Mesodermal cell (in vitro differentiated cells): Measurements from ENCODE around the gene ZNF521.

Experiments
- H3K27ac ChIP-seq: 2 replicates; pipeline ENCODE4 v1.7.0; 2013; ENCODE audit warnings: mild to moderate bottlenecking, low read depth, low read length, moderate library complexity; ENCODE audit not compliant: severe bottlenecking
- H3K36me3 ChIP-seq: 2 replicates; pipeline ENCODE4 v1.7.1; 2013; ENCODE audit warnings: mild to moderate bottlenecking, low read length, moderate library complexity; ENCODE audit not compliant: control insufficient read depth, insufficient read depth
- H3K4me1 ChIP-seq: one replicate; pipeline ENCODE4 v1.7.1; 2013; ENCODE audit warnings: mild to moderate bottlenecking, low read length; ENCODE audit not compliant: insufficient read depth, control insufficient read depth, poor library complexity, severe bottlenecking
- H3K4me3 ChIP-seq: 2 replicates; pipeline ENCODE4 v1.7.0; 2013; ENCODE audit warnings: low read length, control low read depth, mild to moderate bottlenecking; ENCODE audit not compliant: insufficient read depth, poor library complexity, severe bottlenecking; ENCODE audit errors: extremely low read depth
- H3K9me3 ChIP-seq: 2 replicates; pipeline ENCODE4 v1.7.1; 2013; ENCODE audit warnings: mild to moderate bottlenecking, low read length, moderate library complexity; ENCODE audit not compliant: control insufficient read depth
- WGBS, 2 experiments: methylation state at CpG; one replicate each; pipeline ENCODE4 v1.1.5; 2013; ENCODE audit warnings: missing lambda C conversion rate in 2 of 2; ENCODE audit not compliant: insufficient coverage in 2 of 2; 5-methylcytosine and 5-hydroxymethylcytosine counted together

Gene ZNF521

GRCh38 chr18:25057491-25058050 is 294.4 kb downstream of the ZNF521 start:
- Histone ChIP-seq H3K4me3 (no peak overlapping the region), H3K36me3 (peaks cover 7% of the 10 kb centered on the region), H3K9me3 (no peaks in the 10 kb centered on the region), H3K27ac (no peak overlapping the region), H3K4me1 (peaks cover 8% of the 10 kb centered on the region)
- 92 to 96% methylated on average over 5 to 6 of the region's 7 CpGs for WGBS, 2 experiments

DNA sequence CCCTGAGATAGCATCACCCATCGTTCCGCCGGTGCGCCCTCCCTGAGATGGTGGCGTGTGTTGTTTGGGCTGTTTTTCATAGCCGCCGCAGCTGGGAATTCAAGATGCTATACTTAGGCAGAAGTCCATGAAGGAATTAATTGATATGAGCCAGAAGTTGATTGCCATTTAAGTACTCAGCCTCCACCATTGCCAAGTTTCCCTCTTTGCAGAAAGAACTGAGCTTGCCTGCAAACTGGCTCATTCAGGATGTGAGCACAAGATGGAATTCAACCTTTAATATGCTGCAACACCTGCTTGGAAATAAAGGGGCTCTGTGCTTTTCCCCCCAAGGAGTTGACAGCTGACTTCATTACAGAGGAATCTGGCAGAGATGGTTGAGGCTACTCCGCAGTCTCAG is 295.5 kb downstream of the ZNF521 start:
- WGBS, 2 experiments: 88 to 100% methylated on average over 3 to 4 of the region's 8 CpGs
- H3K27ac ChIP-seq: no peak overlapping the region
- peaks cover 8% of the 10 kb centered on the region for H3K4me1 ChIP-seq
- H3K4me3 ChIP-seq: no peak overlapping the region
- H3K36me3 ChIP-seq: peaks cover 7% of the 10 kb centered on the region
- no peaks in the 10 kb centered on the region for H3K9me3 ChIP-seq

GRCh38 chr18:25055076-25055475 is 296.9 kb downstream of the ZNF521 start:
- no peaks in the 10 kb centered on the region for H3K36me3 ChIP-seq
- 96 to 98% methylated on average over 3 of the region's 4 CpGs for WGBS, 2 experiments
- H3K27ac ChIP-seq: no peak overlapping the region
- peaks cover 8% of the 10 kb centered on the region for H3K4me1 ChIP-seq
- no peaks in the 10 kb centered on the region for H3K9me3 ChIP-seq
- no peak overlapping the region for H3K4me3 ChIP-seq

GRCh38 chr18:25053466-25053865 is 298.5 kb downstream of the ZNF521 start:
- no peak overlapping the region for H3K4me3 ChIP-seq
- H3K4me1 ChIP-seq: peaks cover 8% of the 10 kb centered on the region
- no peaks in the 10 kb centered on the region for H3K36me3 ChIP-seq
- 90 to 100% methylated on average over 5 of the region's 6 CpGs for WGBS, 2 experiments
- no peak overlapping the region for H3K27ac ChIP-seq
- H3K9me3 ChIP-seq: no peaks in the 10 kb centered on the region

DNA sequence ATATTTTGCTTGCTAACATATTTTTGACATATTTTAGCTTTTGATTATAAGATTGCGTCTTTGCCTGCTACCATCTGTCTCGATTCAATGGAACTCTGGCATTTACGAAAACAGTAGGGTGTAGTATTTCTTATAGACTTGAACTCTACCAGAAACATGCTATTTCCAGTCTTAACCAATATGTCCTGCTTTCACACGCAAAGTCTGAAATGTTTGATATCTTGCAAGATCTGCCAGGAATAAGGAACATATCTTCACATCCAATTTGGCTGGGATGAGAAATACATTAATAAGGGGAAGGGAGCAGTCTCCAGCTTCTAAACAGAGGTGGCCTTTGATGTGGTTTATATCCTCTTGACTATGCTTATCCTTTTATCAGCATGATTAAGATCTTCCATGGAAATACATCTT is 299.4 kb downstream of the ZNF521 start:
- Histone ChIP-seq H3K4me3 (no peak overlapping the region), H3K4me1 (peaks cover 8% of the 10 kb centered on the region), H3K36me3 (no peaks in the 10 kb centered on the region), H3K27ac (no peak overlapping the region), H3K9me3 (no peaks in the 10 kb centered on the region)
- no CpG with 5 or more reads among the region's 4 CpGs for WGBS, 2 experiments

GRCh38 chr18:25050605-25051004 is 301.4 kb downstream of the ZNF521 start:
- no peak overlapping the region for H3K4me3 ChIP-seq
- H3K27ac ChIP-seq: no peak overlapping the region
- H3K9me3 ChIP-seq: no peaks in the 10 kb centered on the region
- peaks cover 8% of the 10 kb centered on the region for H3K4me1 ChIP-seq
- 91 to 100% methylated on average over 3 to 4 of the region's 6 CpGs for WGBS, 2 experiments
- no peaks in the 10 kb centered on the region for H3K36me3 ChIP-seq

DNA sequence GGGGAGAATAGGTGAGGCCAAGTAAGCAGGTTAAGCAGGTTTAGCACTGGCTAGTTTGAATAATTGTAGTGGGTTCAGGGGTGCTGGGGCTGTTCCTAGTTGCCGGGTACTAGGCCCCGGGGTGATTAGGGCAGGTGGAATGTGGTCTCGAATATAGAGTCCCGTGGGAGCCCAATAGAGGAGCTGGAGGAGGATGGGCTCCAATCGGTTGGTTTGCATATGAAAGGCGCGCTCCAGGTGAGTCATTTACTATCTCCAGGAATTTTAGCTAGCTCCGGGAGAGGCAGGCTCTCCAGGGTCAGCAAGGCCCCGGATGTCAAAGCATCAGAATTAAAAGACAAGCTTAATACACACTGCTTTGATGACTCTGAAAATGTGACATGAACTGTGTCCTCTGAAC is 304.0 kb downstream of the ZNF521 start:
- H3K9me3 ChIP-seq: no peaks in the 10 kb centered on the region
- no peak overlapping the region for H3K27ac ChIP-seq
- no peak overlapping the region for H3K4me3 ChIP-seq
- no peaks in the 10 kb centered on the region for H3K36me3 ChIP-seq
- no peaks in the 10 kb centered on the region for H3K4me1 ChIP-seq
- WGBS, 2 experiments: 33 to 38% methylated on average over 4 to 6 of the region's 9 CpGs

DNA sequence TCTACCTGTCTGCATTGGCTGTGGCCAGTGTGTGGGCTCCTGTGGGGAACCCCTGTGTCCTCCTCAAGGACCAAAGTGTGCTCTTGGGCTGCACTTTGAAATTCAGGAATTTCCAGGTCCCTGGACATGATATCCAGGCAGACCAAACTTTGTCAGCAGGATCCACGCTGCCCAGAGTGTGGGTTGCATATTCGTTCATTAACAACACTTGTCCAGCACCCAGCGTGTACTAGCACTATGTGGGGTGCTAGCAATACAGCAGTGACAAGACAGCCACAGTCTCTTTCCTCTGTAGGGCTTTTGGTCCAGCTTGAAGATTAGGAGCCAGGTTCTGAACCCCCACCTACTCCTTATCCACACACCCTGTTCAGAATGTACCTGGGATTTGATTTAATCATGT is 304.5 kb downstream of the ZNF521 start:
- H3K4me1 ChIP-seq: no peaks in the 10 kb centered on the region
- no peak overlapping the region for H3K4me3 ChIP-seq
- WGBS, 2 experiments: 85 to 90% methylated on average over 2 to 3 of the region's 3 CpGs
- no peaks in the 10 kb centered on the region for H3K9me3 ChIP-seq
- no peak overlapping the region for H3K27ac ChIP-seq
- no peaks in the 10 kb centered on the region for H3K36me3 ChIP-seq

DNA sequence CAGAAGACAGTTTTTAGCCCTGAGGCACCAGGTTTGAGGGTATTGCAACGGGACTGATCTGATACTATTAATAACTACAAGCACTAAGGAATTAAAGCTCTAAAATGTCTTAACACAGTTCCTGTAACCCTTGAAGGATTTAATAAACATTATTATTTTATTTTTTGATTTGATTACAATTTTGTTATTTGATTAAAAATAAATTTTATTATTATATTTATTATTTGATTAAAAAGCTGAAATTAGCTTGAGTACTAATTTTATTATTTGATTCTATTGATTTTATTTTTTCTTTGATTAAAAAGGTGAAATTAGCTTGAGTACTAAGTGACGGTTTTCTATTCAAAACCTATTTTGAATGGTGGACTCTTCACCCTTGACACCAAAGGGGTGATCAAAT is 307.3 kb downstream of the ZNF521 start:
- no peaks in the 10 kb centered on the region for H3K36me3 ChIP-seq
- WGBS, 2 experiments: 88% methylated on average over 1 of the region's 2 CpGs; no CpG with 5 or more reads in 1 of the 2 experiments
- H3K4me1 ChIP-seq: no peaks in the 10 kb centered on the region
- H3K4me3 ChIP-seq: no peak overlapping the region
- no peak overlapping the region for H3K27ac ChIP-seq
- no peaks in the 10 kb centered on the region for H3K9me3 ChIP-seq

DNA sequence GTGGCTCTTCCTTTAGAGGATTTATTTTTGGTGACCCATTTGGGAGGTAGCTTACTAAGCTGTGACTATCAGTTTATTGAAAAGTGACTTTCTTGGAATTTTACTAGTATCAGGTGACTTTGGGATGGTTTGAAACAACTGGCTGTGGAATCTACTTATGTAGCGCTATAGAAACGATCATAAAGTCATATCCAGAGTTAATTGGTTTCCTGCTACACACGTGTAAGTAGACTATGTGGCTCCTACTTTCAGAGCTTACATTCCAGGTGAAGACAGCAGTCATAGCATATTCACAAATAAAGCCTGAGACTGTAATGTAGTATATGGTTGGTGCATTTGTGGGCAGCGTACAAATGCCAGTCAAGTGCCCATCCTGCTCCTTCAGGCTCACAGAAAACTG is 308.9 kb downstream of the ZNF521 start:
- Histone ChIP-seq H3K4me3 (no peak overlapping the region), H3K27ac (no peak overlapping the region), H3K4me1 (no peaks in the 10 kb centered on the region), H3K36me3 (no peaks in the 10 kb centered on the region), H3K9me3 (no peaks in the 10 kb centered on the region)
- 90 to 100% methylated on average over 2 to 3 of the region's 4 CpGs for WGBS, 2 experiments

- Histone ChIP-seq H3K36me3 (no peaks in the 10 kb centered on the region), H3K9me3 (no peaks in the 10 kb centered on the region), H3K4me3 (no peak overlapping the region), H3K4me1 (no peaks in the 10 kb centered on the region), H3K27ac (no peak overlapping the region)
- 76 to 83% methylated on average over 1 to 3 of the region's 4 CpGs for WGBS, 2 experiments
These were observed 309.3 kb downstream of the ZNF521 start for GRCh38 chr18:25042641-25043051.
